NCI-H2196 (cell line): ENCODE measurements around the gene KLK3.

Experiments
- DNase-seq: peaks from one replicate; lab custom pipeline; 2025; ENCODE audit not compliant: unreplicated experiment; lab: John Stamatoyannopoulos, UW

Gene KLK3

DNA sequence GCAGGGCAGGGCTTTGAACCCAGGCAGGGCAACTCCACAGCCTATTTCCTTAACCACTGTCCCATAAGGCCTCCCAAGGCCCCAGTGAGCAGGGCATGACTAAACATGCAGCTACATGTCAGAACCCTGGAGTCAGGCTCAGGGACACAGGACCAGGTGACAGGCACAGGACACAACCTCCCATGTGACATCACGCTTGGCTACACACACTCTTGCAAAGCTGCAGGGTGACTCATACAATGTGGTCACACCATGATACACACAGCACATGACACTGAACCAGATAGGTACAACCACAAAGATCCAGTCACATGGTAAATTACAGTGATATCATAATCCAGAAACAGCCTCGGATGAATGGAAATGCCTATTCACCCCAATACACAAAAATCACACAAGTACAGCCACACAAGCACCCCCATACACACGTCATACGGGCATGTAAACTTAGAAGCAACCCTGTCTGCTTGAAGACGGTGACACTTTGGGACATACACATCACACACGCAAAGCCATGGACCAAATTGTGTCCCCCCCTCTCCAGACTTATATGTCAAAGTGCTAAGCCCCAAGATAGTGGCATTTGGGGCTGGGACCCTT lies 42.0 kb downstream of the KLK3 start:
- peak; percentile 53 for DNase-seq

DNA sequence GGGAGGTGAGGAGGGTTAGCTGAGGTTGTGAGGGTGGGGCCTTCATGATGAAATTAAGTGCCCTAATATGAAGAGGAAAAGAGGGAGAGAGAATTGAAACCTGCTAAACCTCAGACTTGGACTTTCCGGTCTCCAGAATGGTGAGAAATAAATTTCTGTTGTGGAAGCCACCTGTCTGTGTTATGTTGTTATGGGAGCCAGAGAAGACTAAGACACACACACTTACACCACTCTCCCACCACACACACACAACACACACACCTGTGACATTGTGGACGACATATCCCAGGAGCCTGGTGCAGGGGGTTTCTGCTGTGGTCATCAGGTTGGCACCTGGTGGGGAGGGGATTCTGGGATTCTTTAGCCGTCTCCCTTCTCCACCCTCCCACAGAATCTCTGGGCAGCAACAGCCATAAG lies 42.5 kb downstream of the KLK3 start:
- DNase-seq, result no peak

DNA sequence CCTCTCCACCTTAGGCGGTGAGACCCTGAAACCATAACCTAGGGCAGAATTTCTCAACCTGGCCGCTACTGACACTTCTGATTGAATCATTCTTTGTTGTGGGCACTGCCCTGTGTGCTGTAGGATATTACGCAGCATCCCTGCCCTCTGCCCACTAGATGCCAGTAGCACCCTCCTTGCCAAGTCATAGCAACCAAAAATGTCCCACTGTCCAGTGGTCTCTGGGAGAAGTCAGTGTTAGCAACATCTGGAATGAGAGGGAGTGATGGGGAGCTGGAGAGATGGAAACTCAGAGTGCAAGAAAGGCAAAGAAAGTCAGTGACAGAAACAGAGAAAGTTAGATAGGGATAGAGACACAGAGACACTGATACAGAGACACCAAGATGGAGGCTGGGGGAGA lies 42.9 kb downstream of the KLK3 start:
- no peak for DNase-seq

DNA sequence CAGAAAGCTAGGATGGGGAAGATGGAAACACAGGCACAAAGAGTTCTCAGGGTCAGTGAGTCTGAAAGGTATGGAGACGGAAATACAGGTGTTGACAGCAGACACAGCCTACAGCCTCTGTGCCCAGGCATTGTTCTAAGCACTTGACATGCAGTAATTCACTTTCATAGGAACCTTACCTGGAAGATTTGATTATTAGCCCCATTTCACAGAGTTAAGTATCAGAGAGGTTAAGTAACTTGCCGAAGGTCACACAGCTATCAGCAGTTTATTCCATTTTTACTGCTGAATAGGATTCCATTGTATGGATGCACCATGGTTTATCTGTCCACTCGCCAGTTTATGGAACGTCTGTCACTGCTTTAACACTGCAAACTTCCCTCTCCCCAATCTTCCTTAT lies 43.3 kb downstream of the KLK3 start:
- no peak for DNase-seq

DNA sequence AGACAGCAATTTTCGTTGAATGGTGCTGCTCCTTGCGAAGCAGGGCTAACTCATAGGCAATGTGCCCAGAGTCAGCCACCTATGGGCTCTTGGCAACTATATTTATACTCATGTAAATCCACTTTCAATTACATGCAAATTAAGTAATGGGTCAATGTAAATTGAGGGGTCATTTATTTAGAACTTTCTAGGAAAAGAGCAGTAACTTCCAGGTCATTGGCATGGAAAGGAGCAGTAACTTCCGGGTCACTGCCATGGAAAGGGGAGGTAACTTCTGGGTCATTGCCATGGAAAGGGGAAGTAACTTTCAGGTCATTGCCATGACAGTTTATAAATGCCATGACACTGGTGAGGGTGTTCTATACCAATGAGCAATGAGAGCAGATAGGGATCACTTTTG lies 44.9 kb downstream of the KLK3 start:
- no peak for DNase-seq

DNA sequence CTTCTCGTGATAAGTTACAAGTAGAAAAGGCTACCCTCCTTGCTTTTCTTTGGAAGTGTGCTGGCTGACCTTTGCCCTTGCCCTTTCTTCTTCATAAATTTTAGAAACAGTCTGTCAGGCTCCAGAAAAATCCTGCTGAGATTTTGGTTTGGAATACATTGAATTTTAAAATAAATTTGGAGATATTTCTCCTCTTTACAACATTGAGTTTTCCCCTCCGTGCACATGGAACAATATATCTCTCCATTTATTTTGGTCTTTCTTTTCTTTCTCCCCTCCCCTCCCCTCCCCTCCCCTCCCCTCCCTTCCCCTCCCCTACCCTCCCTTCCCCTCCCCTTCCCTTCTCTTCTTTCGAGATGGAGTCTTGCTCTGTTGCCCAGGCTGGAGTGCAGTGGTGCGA lies 47.9 kb downstream of the KLK3 start:
- no peak for DNase-seq

DNA sequence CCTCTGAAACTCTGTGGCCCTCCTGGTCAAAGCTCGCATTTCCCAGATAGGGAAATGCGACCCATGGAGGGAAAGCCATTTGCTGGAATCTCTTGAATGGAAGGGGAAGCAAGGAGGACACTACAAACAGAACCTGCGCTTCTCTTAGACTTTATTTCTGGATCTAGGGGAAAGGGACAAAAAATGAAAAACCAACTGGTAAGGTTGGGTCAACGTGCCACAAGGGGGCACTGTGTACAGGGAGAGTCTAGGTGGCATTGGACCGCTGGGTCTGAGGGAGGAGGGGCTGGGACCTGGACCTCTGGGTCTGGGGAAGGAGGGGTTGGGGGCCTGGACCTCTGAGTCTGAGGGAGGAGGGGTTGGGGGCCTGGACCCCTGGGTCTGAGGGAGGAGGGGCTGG lies 51.5 kb downstream of the KLK3 start:
- peak; percentile 30 for DNase-seq

DNA sequence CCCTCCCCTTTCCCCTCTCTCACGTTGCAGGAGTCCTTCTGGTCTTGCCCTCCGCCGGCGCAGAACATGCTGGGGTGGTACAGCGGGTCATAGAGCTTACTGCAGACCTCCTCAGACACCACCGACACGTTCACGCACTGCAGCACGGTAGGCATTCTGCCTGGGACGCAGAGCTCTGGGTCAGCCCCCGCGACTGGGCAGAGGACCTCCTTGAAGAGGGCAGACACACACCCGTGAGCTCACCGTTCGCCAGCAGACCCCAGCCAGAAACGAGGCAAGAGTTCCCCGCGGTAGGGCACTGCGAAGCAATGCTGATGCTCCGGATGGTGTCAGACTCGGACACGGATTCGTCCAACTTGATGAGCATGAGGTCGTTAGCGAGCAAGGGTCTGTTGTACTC lies 53.6 kb downstream of the KLK3 start:
- DNase-seq, result no peak

DNA sequence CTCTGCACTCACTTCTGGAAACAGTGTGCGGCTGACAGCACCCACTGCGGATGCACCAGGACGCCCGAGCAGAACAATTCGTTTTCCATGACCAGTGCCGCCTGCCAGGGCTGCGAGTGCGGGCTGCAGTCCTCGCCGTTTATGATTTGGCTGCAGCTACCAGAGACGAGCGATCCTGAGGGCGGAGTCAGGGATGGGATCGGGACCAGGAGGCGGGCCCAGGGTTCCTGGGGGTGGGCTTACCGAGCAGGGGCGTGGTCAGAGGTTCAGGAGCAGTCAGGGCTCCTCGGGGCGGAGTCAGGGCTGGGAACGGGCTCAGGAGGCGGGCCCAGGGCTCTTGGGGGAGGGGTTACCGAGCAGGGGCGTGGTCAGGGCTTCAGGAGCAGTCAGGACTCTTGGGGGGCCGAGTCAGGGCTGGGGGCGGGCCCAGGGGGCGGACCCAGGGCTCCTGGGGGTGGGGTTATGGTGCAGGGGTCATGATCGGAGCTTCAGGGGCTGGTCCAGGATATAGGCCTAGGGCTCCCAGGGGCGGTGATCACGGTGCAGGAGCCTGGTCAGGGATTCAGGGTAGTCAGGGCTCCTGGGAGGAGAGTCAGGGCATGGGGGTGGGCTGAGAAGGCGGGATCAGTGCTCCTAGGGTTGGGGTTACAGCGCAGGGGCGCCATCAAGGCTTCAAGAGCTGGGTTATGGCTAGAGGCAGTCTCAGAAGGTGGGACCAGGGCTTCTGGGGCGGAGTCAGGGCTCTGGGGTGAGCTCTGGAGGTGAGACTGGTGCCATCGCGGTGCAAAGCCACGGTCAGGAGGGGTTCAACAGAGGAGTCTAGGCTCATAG lies 54.7 kb downstream of the KLK3 start:
- DNase-seq, result peak; percentile 20
